NCI-H510A treated with DMSO at 0.1 percent for 48 hours (cell line): ENCODE measurements around the gene FBXW11.

Source experiments
- DNase-seq: peaks from one replicate; lab custom pipeline; 2025; lab: John Stamatoyannopoulos, UW

Gene FBXW11

GRCh38 chr5:171840711-171841522 is 165.5 kb downstream of the FBXW11 start:
- DNase-seq = no peak

- DNase-seq = no peak
Measured at GRCh38 chr5:171840066-171840465, 166.4 kb downstream of the FBXW11 start.

GRCh38 chr5:171839112-171839511 is 167.3 kb downstream of the FBXW11 start:
- no peak for DNase-seq

GRCh38 chr5:171838066-171838465 is 168.4 kb downstream of the FBXW11 start:
- no peak for DNase-seq

GRCh38 chr5:171837522-171837921 is 168.9 kb downstream of the FBXW11 start:
- DNase-seq = no peak

GRCh38 chr5:171835066-171835465 is 171.4 kb downstream of the FBXW11 start:
- no peak for DNase-seq

GRCh38 chr5:171834461-171834860 is 172.0 kb downstream of the FBXW11 start:
- DNase-seq = no peak

GRCh38 chr5:171832775-171833174 is 173.7 kb downstream of the FBXW11 start:
- no peak for DNase-seq

- no peak for DNase-seq
Measured at GRCh38 chr5:171830686-171831085, 175.8 kb downstream of the FBXW11 start.

- no peak for DNase-seq
Measured at GRCh38 chr5:171827162-171827561, 179.3 kb downstream of the FBXW11 start.

- no peak for DNase-seq
Measured at GRCh38 chr5:171826132-171826531, 180.3 kb downstream of the FBXW11 start.

- no peak for DNase-seq
Measured at GRCh38 chr5:171825051-171825450, 181.4 kb downstream of the FBXW11 start.

GRCh38 chr5:171823269-171823668 is 183.2 kb downstream of the FBXW11 start:
- no peak for DNase-seq

GRCh38 chr5:171821286-171821685 is 185.2 kb downstream of the FBXW11 start:
- no peak for DNase-seq

GRCh38 chr5:171820561-171820960 is 185.9 kb downstream of the FBXW11 start:
- DNase-seq = no peak

GRCh38 chr5:171816666-171817065 is 189.8 kb downstream of the FBXW11 start:
- DNase-seq = no peak

- DNase-seq = peak; percentile 15
Measured at GRCh38 chr5:171813813-171814490, 192.5 kb downstream of the FBXW11 start.

GRCh38 chr5:171813270-171813669 is 193.2 kb downstream of the FBXW11 start:
- DNase-seq = no peak
